ENCODE data around the gene PSKH1.

Gene PSKH1

GRCh38 chr16:67975321-67976105, 82.5 kb downstream of the PSKH1 start:
- FAIRE-seq (no peak), DNase-seq (ENCODE audit: insufficient read length, low spot score) (no peak)

GRCh38 chr16:67976205-67976604, 83.2 kb downstream of the PSKH1 start:
- no peak for DNase-seq (ENCODE audit: insufficient read length, low spot score)
- no peak for FAIRE-seq

DNA sequence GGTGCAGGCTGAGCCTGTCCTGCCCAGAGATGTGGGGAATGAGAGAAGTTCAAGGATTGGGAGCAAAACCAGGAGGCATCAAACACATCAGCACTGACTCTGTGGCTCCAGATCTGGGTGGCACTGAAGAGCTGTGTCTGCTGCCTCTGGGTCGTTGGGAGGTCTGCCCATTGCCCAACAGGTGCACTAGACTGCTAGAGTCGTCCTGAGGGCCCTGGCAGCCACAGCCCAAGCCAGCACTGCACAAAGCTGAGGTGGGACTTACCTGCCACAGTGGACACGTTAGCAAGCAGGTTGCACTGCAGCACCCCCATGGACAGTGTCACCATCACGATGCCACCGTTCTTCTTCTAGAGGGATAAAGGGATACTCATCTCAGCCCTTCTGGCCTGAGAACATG, 84.0 kb downstream of the PSKH1 start:
- DNase-seq (ENCODE audit: insufficient read length, low spot score) (no peak), FAIRE-seq (no peak)

GRCh38 chr16:67977469-67978227, 84.6 kb downstream of the PSKH1 start:
- FAIRE-seq (no peak), DNase-seq (ENCODE audit: insufficient read length, low spot score) (no peak)

All from HTR-8/SVneo (cell line).